Measurements from ENCODE around the gene OR8U1.
"Not testable (repeated sequence)": the region's sequence is repeated elsewhere in the genome, so short reads cannot be mapped to it uniquely, and the experiment has no call there.

Gene OR8U1

GRCh38 chr11:56375324-56375723 lies at the start of gene OR8U1:
TSS of gene OR8U1 (plus strand) at chr11:56375624. CDS start at chr11:56375624, 0 bp downstream.
- DNase-seq: no peak

GRCh38 chr11:56331861-56332491 lies 43.4 kb upstream of the OR8U1 start:
- DNase-seq: no peak

- no peak for DNase-seq
These were observed 42.3 kb upstream of the OR8U1 start for GRCh38 chr11:56333156-56333555.

- DNase-seq: no peak
These were observed 35.1 kb upstream of the OR8U1 start for GRCh38 chr11:56340289-56340688.

- DNase-seq: no peak
These were observed 29.7 kb upstream of the OR8U1 start, which contains the start of gene OR8K1 for GRCh38 chr11:56345739-56346138. TSS of gene OR8K1 (plus strand) at chr11:56346039. CDS start at chr11:56346039, 0 bp downstream.

GRCh38 chr11:56353991-56354390 lies 21.4 kb upstream of the OR8U1 start, which contains the start of gene OR8J1:
TSS of gene OR8J1 (plus strand) at chr11:56354291. CDS start at chr11:56360247, 5,956 bp downstream.
- DNase-seq: no peak

- DNase-seq: no peak
These were observed 4.7 kb downstream of the OR8U1 start for GRCh38 chr11:56380120-56380519.

- DNase-seq: no peak
These were observed 19.0 kb downstream of the OR8U1 start for GRCh38 chr11:56394381-56394780.

- DNase-seq: no peak
These were observed 20.6 kb downstream of the OR8U1 start for GRCh38 chr11:56396047-56396446.

- DNase-seq: not testable (repeated sequence)
These were observed 26.5 kb downstream of the OR8U1 start for GRCh38 chr11:56401858-56402461.

- DNase-seq: no peak
These were observed 29.0 kb downstream of the OR8U1 start for GRCh38 chr11:56404393-56404792.

- no peak for DNase-seq
These were observed 35.4 kb downstream of the OR8U1 start for GRCh38 chr11:56410801-56411200.

- no peak for DNase-seq
These were observed 37.0 kb downstream of the OR8U1 start, which contains the start of gene OR5AL1 for GRCh38 chr11:56412396-56412795. TSS of gene OR5AL1 (plus strand) at chr11:56412696.
